ENCODE measurements around the gene SDHA. TPM values are rescaled to one million over a fixed set of nuclear protein-coding genes. Genes with fewer than 3 reads are reported as not detected.

The SDHA gene
- total RNA-seq, 1 donor from 2014 or later: 130 TPM

- Mint-ChIP-seq H3K27ac (ENCODE audit: unreplicated experiment) (no peak overlapping the region), H3K36me3 (ENCODE audit: unreplicated experiment) (no peaks in the 10 kb centered on the region), H3K4me1 (ENCODE audit: unreplicated experiment) (peaks cover 13% of the 10 kb centered on the region), H3K9me3 (ENCODE audit: unreplicated experiment) (no peaks in the 10 kb centered on the region), H3K4me3 (ENCODE audit: unreplicated experiment) (no peak overlapping the region), H3K27me3 (ENCODE audit: unreplicated experiment) (no peaks in the 10 kb centered on the region)
- DNase-seq (ENCODE audit: extremely low spot score, unreplicated experiment): no peak
- TF ChIP-seq, protein P1, sequence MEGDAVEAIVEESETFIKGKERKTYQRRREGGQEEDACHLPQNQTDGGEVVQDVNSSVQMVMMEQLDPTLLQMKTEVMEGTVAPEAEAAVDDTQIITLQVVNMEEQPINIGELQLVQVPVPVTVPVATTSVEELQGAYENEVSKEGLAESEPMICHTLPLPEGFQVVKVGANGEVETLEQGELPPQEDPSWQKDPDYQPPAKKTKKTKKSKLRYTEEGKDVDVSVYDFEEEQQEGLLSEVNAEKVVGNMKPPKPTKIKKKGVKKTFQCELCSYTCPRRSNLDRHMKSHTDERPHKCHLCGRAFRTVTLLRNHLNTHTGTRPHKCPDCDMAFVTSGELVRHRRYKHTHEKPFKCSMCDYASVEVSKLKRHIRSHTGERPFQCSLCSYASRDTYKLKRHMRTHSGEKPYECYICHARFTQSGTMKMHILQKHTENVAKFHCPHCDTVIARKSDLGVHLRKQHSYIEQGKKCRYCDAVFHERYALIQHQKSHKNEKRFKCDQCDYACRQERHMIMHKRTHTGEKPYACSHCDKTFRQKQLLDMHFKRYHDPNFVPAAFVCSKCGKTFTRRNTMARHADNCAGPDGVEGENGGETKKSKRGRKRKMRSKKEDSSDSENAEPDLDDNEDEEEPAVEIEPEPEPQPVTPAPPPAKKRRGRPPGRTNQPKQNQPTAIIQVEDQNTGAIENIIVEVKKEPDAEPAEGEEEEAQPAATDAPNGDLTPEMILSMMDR (IDR thresholded peaks at IDR 0.05): no peak
Measured at GRCh38 chr5:189486-189885, 28.6 kb upstream of the SDHA start.

GRCh38 chr5:189976-190365 lies 28.1 kb upstream of the SDHA start:
- Mint-ChIP-seq H3K27ac (ENCODE audit: unreplicated experiment) (peak overlapping the region; percentile 45), H3K27me3 (ENCODE audit: unreplicated experiment) (no peaks in the 10 kb centered on the region), H3K36me3 (ENCODE audit: unreplicated experiment) (no peaks in the 10 kb centered on the region), H3K4me3 (ENCODE audit: unreplicated experiment) (no peak overlapping the region), H3K9me3 (ENCODE audit: unreplicated experiment) (no peaks in the 10 kb centered on the region), H3K4me1 (ENCODE audit: unreplicated experiment) (peaks cover 8% of the 10 kb centered on the region)
- no peak for DNase-seq (ENCODE audit: extremely low spot score, unreplicated experiment)
- TF ChIP-seq, protein P1 (IDR thresholded peaks at IDR 0.05): no peak

- no peaks in the 10 kb centered on the region for H3K9me3 Mint-ChIP-seq (ENCODE audit: unreplicated experiment)
- DNase-seq (ENCODE audit: extremely low spot score, unreplicated experiment): no peak
- no peaks in the 10 kb centered on the region for H3K27me3 Mint-ChIP-seq (ENCODE audit: unreplicated experiment)
- no peaks in the 10 kb centered on the region for H3K36me3 Mint-ChIP-seq (ENCODE audit: unreplicated experiment)
- TF ChIP-seq, protein P1 (IDR thresholded peaks at IDR 0.05): no peak
- H3K27ac Mint-ChIP-seq (ENCODE audit: unreplicated experiment): peak overlapping the region; percentile 45
- H3K4me1 Mint-ChIP-seq (ENCODE audit: unreplicated experiment): peaks cover 7% of the 10 kb centered on the region
- no peak overlapping the region for H3K4me3 Mint-ChIP-seq (ENCODE audit: unreplicated experiment)
Measured at GRCh38 chr5:190366-191035, 27.6 kb upstream of the SDHA start.

DNA sequence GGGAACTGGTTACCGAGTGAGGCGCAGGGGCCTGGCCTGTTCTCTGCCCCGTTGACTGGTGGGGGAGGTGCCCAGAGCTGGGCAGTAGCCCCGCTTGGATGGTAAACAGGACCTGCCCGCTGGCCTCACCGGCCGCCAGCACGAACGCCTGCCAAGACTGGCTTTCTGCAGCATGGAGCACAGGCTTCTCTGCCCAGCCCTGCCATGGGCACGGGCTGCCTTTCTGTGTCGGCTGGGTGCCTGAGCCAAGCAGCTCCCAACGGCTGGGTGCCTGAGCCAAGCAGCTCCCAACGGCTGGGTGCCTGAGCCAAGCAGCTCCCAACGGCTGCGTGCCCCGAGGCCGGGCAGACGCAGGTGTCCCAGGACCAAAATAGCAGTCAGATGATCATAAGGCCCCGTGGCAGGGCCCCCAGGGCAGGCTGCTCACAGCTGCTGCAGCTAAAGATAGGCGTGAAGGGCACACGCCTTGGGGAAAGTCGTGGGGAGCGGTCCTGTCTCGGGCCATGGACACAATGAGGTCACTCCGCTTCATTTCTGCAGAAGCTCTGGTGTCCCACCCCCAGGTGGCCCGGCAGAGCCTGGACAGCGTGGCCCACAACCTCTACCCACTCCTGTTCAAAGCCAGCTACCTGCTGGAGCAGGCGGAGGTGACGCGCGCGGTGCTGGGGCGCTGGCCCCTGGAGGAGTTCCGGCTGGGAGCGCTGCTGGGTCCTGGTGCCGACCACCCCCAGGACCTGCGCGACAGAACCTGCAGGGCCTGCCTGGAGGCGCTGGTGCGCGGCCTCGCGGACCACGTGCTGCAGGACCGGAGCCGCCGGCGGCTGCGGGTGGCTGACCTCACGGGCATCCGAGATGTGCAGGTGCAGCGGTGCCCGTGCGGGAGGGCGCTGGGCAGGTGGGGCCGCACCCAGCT lies 26.8 kb upstream of the SDHA start, which contains the start of gene LRRC14B:
Gene LRRC14B, plus strand, starts transcription at position 460 of the 913 bp plus-strand sequence. Its CDS starts 44 bp downstream, at position 504.
- Mint-ChIP-seq H3K27ac (ENCODE audit: unreplicated experiment) (peak within 1 kb of the TSS; percentile 45), H3K9me3 (ENCODE audit: unreplicated experiment) (no peaks in the 10 kb centered on the region), H3K27me3 (ENCODE audit: unreplicated experiment) (no peaks in the 10 kb centered on the region), H3K4me1 (ENCODE audit: unreplicated experiment) (peaks cover 7% of the 10 kb centered on the region), H3K4me3 (ENCODE audit: unreplicated experiment) (no peak within 1 kb of the TSS), H3K36me3 (ENCODE audit: unreplicated experiment) (no peaks in the 10 kb centered on the region)
- TF ChIP-seq, protein P1 (IDR thresholded peaks at IDR 0.05): no peak
- no peak for DNase-seq (ENCODE audit: extremely low spot score, unreplicated experiment)

All from osteocyte (in vitro differentiated cells).